Pancreas (tissue), 10 donors: ENCODE results near the gene P2RX4. TPM values are rescaled to one million over a fixed set of nuclear protein-coding genes. Genes with fewer than 3 reads are reported as not detected.

Source experiments
- ATAC-seq, 4 donors: fragments of 200-7000 bp; cut with Tn5 transposase; one replicate each; pipeline versions ENCODE4 v1.8.0 to v1.9.1; 2020; ENCODE audit warnings: mild to moderate bottlenecking in 4 of 4, moderate library complexity in 4 of 4
- DNase-seq, 6 donors: peaks; one replicate each; pipeline ENCODE4 v3.0.0-alpha.2; 2020
- FAIRE-seq: peaks from 2 replicates; lab custom pipeline; 2012; peaks lifted over from hg19 to GRCh38; lab: Jason Lieb, UNC
- H3K27ac ChIP-seq, 4 donors: fragments of 200-600 bp; sonication (generic); 1 replicate in 3 of 4; 2 replicates in 1 of 4; pipeline versions ENCODE4 v1.5.0 to v1.8.0; 2020
- H3K27me3 ChIP-seq, 4 donors: fragments of 200-600 bp; one replicate each; pipeline ENCODE4 v1.8.0; 2021
- H3K36me3 ChIP-seq, 3 donors: fragments of 200-600 bp; sonication (generic) in 1 of 3; one replicate each; pipeline versions ENCODE4 v1.5.0 to v1.8.0; 2020 to 2021
- H3K4me1 ChIP-seq, 3 donors: fragments of 200-600 bp; one replicate each; pipeline ENCODE4 v1.8.0; 2021
- H3K4me3 ChIP-seq, 4 donors: fragments of 200-600 bp; sonication (generic) in 2 of 4; one replicate each; pipeline versions ENCODE4 v1.5.0 to v1.8.0; 2020 to 2021
- H3K9me3 ChIP-seq, 4 donors: fragments of 200-600 bp; one replicate each; pipeline ENCODE4 v1.8.0; 2021
- WGBS, 2 donors: extraction: QIAGEN DNeasy Blood & Tissue Kit; methylation state at CpG; one replicate each; pipeline ENCODE4 v1.1.7; 2013; 5-methylcytosine and 5-hydroxymethylcytosine counted together
- intact Hi-C, 3 donors: fragments of 100-400 bp; cut with DNase I; formaldehyde crosslinking; loops; one replicate each; pipeline versions ENCODE4 v1.11.1 to v1.14.2; 2022
- polyA plus RNA-seq, 2 donors: library from polyadenylated mRNA; stranded (reverse); fragments of 200-250 nt; gene quantifications; one replicate each; pipeline ENCODE4 v1.2.3, GENCODE V29; 2013
- total RNA-seq, 6 donors: library from RNA; stranded (reverse); fragmentation: NEBNext Ultra II Directional in 4 of 6; extraction: Animal tissue kit (Norgen Biotek cat#: 25700) in 4 of 6; gene quantifications; one replicate each; pipeline versions ENCODE4 v1.2.1 to v1.2.4, GENCODE V29; 2021 to 2023
- TF ChIP-seq, protein P1 (sequence below), 4 donors: fragments of 200-600 bp; sonication (generic) in 3 of 4; IDR thresholded peaks; one replicate each; pipeline versions ENCODE4 v1.5.0 to v1.8.0; 2021; ENCODE audit warnings: antibody characterized with exemption in 4 of 4
- donor health status: healthy with polysubstance abuse.
- donor health status: DM: no; HTN: no; CAD: no; lungs with moderate emphysema.
- donor health status: DM: no; HTN: no; CAD: no.
- donor health status: control.
- donor health status: control.
- donor health status: Bipolar disorder and iron deficiency.
- donor health status: DM: yes; HTN: yes; CAD: no.
- donor health status: DM: no; HTN: no; CAD: no.
- donor health status: DM: no; HTN: no; CAD: no.
- donor health status: DM: yes; HTN: yes; CAD: no.

The P2RX4 gene
- total and polyA plus RNA-seq, 8 donors = 27.5 to 60.1 (median 33.1) TPM

DNA sequence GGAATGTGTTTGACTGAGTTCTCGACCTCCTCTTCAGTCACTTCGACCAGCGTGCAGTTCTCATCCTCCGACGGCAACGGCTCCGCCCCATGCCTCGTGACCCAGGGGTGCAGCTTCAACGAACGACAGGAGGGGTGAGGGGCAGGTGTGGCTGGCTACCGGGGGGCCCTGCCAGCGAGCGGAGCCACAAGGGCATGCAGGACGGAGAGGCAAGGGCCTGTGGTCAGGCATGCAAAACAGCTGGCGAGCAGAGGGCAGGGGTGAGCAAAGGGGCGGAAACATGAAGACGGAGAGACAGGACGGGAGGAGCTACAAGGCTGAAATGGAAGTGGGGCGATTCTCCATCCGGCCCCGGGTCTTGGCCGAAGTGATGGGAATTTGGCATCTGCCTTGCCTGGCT is 38.7 kb downstream of the P2RX4 start:
- peaks cover 0 to 26% (median 12%) of the 10 kb centered on the region in 3 donors for H3K36me3 ChIP-seq
- no peaks in the 10 kb centered on the region for H3K27me3 ChIP-seq
- WGBS, 2 donors = 91 to 95% methylated on average over 21 to 22 of the region's 22 CpGs
- no peak overlapping the region for H3K4me3 ChIP-seq
- TF ChIP-seq, protein P1, sequence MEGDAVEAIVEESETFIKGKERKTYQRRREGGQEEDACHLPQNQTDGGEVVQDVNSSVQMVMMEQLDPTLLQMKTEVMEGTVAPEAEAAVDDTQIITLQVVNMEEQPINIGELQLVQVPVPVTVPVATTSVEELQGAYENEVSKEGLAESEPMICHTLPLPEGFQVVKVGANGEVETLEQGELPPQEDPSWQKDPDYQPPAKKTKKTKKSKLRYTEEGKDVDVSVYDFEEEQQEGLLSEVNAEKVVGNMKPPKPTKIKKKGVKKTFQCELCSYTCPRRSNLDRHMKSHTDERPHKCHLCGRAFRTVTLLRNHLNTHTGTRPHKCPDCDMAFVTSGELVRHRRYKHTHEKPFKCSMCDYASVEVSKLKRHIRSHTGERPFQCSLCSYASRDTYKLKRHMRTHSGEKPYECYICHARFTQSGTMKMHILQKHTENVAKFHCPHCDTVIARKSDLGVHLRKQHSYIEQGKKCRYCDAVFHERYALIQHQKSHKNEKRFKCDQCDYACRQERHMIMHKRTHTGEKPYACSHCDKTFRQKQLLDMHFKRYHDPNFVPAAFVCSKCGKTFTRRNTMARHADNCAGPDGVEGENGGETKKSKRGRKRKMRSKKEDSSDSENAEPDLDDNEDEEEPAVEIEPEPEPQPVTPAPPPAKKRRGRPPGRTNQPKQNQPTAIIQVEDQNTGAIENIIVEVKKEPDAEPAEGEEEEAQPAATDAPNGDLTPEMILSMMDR (IDR thresholded peaks at IDR 0.05) = no peak
- intact Hi-C loops = no loop called here
- no peaks in the 10 kb centered on the region for H3K4me1 ChIP-seq
- H3K9me3 ChIP-seq = no peaks in the 10 kb centered on the region
- H3K27ac ChIP-seq = no peak overlapping the region
- DNase-seq (peak in 1 of 6 donors; percentile 48), FAIRE-seq (no peak), ATAC-seq (no peak)

DNA sequence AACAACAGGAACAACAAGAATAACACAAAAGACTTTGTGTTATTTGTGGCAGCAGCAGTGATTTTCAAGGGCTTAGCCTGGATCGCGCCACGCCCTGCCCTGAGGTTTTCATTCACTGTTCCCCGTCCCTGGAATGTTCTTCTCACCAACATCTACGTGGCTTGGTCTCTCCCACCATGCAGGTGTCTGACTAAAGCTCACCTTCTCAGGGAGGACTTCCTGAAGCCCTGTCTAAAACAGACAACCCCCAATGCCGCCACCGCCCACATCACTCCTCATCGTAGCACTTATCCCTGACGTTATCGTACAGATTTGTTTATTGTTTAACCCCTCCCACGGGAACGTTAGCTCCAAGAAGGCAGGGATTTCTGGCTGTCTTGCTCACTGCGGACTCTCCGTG is 40.4 kb downstream of the P2RX4 start:
- DNase-seq (no peak), ATAC-seq (no peak), FAIRE-seq (no peak)
- Histone ChIP-seq H3K27me3 (no peaks in the 10 kb centered on the region), H3K4me3 (no peak overlapping the region), H3K27ac (no peak overlapping the region), H3K36me3 (peaks cover 0 to 26% (median 12%) of the 10 kb centered on the region in 3 donors), H3K9me3 (no peaks in the 10 kb centered on the region), H3K4me1 (no peaks in the 10 kb centered on the region)
- intact Hi-C loops = no loop called here
- WGBS, 2 donors = 85 to 89% methylated on average over 14 of the region's 14 CpGs
- TF ChIP-seq, protein P1 (IDR thresholded peaks at IDR 0.05) = no peak

DNA sequence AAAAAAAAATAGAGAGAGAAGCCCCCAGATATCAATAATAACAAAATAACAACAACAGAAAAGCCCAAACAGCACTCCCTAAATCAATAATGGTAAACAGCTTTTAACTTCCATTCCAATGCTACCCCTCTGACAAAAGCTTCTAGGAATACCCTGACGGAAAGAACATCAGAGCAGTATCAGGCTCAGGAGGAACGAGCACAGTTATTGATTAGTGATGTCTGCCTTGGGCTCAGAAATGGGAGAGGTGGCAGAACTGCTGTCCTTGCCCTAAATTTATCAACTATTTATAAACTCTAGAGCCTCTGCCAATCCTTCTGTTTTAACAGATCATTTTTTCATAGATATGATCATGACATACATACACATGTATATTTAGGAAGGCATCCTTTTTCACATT is 41.9 kb downstream of the P2RX4 start:
- intact Hi-C loops = no loop called here
- no peak for ATAC-seq
- 69 to 88% methylated on average over 2 of the region's 2 CpGs for WGBS, 2 donors
- no peaks in the 10 kb centered on the region for H3K27me3 ChIP-seq
- H3K4me3 ChIP-seq = no peak overlapping the region
- no peaks in the 10 kb centered on the region for H3K9me3 ChIP-seq
- H3K4me1 ChIP-seq = no peaks in the 10 kb centered on the region
- no peak for DNase-seq
- no peak for FAIRE-seq
- H3K27ac ChIP-seq = no peak overlapping the region
- peaks cover 0 to 26% (median 12%) of the 10 kb centered on the region in 3 donors for H3K36me3 ChIP-seq
- TF ChIP-seq, protein P1 (IDR thresholded peaks at IDR 0.05) = no peak

DNA sequence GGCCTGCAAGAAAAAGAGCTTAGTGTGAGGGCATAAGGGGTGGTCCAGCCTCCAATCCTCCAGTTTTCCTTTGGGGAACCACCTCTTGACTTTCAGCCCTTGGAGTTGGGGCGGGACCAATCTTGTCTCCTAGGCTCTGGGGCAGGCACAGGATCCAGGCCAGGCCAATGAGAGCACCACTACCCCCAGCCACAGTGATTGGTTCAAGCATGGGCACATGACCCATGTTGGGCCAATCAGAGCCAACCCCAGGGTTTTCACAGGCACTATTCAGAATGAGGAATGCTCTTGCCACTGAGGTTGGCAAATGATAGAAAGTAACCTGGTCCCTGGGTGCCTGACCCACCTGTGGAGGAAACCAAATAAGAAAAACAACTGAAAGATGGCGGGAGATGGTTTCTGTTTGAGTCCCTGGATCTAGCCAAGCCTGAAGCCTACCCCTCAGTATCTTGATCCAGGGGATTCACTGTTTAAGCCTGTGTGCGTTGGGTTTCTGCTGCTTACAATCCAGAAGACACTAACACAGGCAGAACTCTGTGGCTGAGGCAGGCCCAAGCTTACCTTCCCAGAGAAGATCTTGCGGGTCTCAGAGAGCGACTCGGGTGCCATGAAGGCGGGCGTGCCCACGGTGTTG is 42.9 kb downstream of the P2RX4 start:
- Histone ChIP-seq H3K36me3 (peaks cover 0 to 23% (median 12%) of the 10 kb centered on the region in 3 donors), H3K4me3 (no peak overlapping the region), H3K27ac (no peak overlapping the region), H3K4me1 (no peaks in the 10 kb centered on the region), H3K27me3 (no peaks in the 10 kb centered on the region), H3K9me3 (no peaks in the 10 kb centered on the region)
- intact Hi-C loops = no loop called here
- ATAC-seq (peak in 1 of 4 donors; percentile 28), FAIRE-seq (no peak), DNase-seq (peak in 1 of 6 donors; percentile 17)
- 94 to 99% methylated on average over 9 of the region's 9 CpGs for WGBS, 2 donors
- TF ChIP-seq, protein P1 (IDR thresholded peaks at IDR 0.05) = no peak

DNA sequence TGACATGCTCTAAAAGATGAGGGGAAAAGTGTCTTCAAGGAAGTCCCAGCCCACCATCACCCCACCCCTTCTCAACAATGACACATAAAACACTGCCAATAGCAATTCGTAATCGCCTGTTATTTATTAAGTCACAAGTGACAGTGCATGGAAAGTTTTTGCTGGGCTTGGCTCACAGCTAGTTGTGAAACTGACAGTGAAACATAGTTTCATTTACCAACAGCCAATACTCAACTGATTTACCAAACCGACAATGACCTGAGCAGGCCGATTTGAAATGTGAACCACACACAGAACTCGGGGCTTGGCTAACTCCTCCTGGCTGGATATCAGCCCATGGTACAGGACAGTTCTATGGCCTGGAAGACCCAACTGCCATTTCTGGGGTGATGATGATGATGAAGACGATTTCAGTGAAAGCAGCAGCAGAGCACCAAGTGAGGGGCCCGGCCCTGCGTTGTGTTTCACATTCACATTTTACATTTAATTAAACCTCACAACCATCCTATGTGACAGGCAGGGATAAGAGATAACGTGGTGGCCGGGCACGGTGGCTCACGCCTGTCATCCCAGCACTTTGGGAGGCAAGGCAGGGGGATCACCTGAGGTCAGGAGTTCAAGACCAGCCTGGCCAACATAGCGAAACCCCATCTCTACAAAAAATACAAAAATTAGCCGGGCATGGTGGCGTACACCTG is 43.9 kb downstream of the P2RX4 start:
- H3K36me3 ChIP-seq = peaks cover 0 to 21% (median 9%) of the 10 kb centered on the region in 3 donors
- no peak overlapping the region for H3K27ac ChIP-seq
- peak in 1 of 6 donors; percentile 20 for DNase-seq
- no peaks in the 10 kb centered on the region for H3K4me1 ChIP-seq
- no peak for FAIRE-seq
- no peaks in the 10 kb centered on the region for H3K27me3 ChIP-seq
- no peaks in the 10 kb centered on the region for H3K9me3 ChIP-seq
- 96% methylated on average over 15 of the region's 15 CpGs for WGBS, 2 donors
- no peak for ATAC-seq
- TF ChIP-seq, protein P1 (IDR thresholded peaks at IDR 0.05) = no peak
- intact Hi-C loops = no loop called here
- no peak overlapping the region for H3K4me3 ChIP-seq
